ENCODE measurements around the gene HDDC3.

HDDC3 gene

GRCh38 chr15:90885432-90886290 lies 46.7 kb downstream of the HDDC3 start:
- H3K36me3 ChIP-seq (replicated peaks), result peaks cover 19% of the 10 kb centered on the region
- TF ChIP-seq, protein P1, sequence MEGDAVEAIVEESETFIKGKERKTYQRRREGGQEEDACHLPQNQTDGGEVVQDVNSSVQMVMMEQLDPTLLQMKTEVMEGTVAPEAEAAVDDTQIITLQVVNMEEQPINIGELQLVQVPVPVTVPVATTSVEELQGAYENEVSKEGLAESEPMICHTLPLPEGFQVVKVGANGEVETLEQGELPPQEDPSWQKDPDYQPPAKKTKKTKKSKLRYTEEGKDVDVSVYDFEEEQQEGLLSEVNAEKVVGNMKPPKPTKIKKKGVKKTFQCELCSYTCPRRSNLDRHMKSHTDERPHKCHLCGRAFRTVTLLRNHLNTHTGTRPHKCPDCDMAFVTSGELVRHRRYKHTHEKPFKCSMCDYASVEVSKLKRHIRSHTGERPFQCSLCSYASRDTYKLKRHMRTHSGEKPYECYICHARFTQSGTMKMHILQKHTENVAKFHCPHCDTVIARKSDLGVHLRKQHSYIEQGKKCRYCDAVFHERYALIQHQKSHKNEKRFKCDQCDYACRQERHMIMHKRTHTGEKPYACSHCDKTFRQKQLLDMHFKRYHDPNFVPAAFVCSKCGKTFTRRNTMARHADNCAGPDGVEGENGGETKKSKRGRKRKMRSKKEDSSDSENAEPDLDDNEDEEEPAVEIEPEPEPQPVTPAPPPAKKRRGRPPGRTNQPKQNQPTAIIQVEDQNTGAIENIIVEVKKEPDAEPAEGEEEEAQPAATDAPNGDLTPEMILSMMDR (IDR thresholded peaks at IDR 0.05; ENCODE audit: low read depth, low read length, missing control alignments), result peak; percentile 98
- H3K27ac ChIP-seq, result no peak overlapping the region
- no peak overlapping the region for H3K4me3 ChIP-seq (ENCODE audit: low read depth, low read length)
- in situ Hi-C loops (cut with HindIII; ENCODE audit: low pct_ligation_motif_present, low sequenced_read_pairs), result no loop called here
- no peaks in the 10 kb centered on the region for H3K27me3 ChIP-seq (replicated peaks)
- peak; percentile 43 for DNase-seq

- in situ Hi-C loops (cut with HindIII; ENCODE audit: low pct_ligation_motif_present, low sequenced_read_pairs), result no loop called here
- no peaks in the 10 kb centered on the region for H3K27me3 ChIP-seq (replicated peaks)
- H3K4me3 ChIP-seq (ENCODE audit: low read depth, low read length), result peak overlapping the region; percentile 57
- H3K27ac ChIP-seq, result peak overlapping the region; percentile 65
- peaks cover 27% of the 10 kb centered on the region for H3K36me3 ChIP-seq (replicated peaks)
- TF ChIP-seq, protein P1 (IDR thresholded peaks at IDR 0.05; ENCODE audit: low read depth, low read length, missing control alignments), result peak; percentile 1
- no peak for DNase-seq
Observed at GRCh38 chr15:90884719-90885431, 47.5 kb downstream of the HDDC3 start.

- TF ChIP-seq, protein P1 (IDR thresholded peaks at IDR 0.05; ENCODE audit: low read depth, low read length, missing control alignments), result no peak
- peak within 1 kb of the TSS; percentile 57 for H3K4me3 ChIP-seq (ENCODE audit: low read depth, low read length)
- peak within 1 kb of the TSS; percentile 65 for H3K27ac ChIP-seq
Observed at GRCh38 chr15:90883976-90884718, 48.2 kb downstream of the HDDC3 start, which contains the start of gene FES. Gene FES (plus strand): TSS chr15:90884504. CDS start chr15:90885046, 542 bp downstream.

GRCh38 chr15:90883526-90883975 lies 48.8 kb downstream of the HDDC3 start:
- H3K4me3 ChIP-seq (ENCODE audit: low read depth, low read length), result peak overlapping the region; percentile 57
- H3K27me3 ChIP-seq (replicated peaks), result no peaks in the 10 kb centered on the region
- no peak for DNase-seq
- H3K27ac ChIP-seq, result peak overlapping the region; percentile 65
- in situ Hi-C loops (cut with HindIII; ENCODE audit: low pct_ligation_motif_present, low sequenced_read_pairs), result no loop called here
- TF ChIP-seq, protein P1 (IDR thresholded peaks at IDR 0.05; ENCODE audit: low read depth, low read length, missing control alignments), result no peak
- peaks cover 40% of the 10 kb centered on the region for H3K36me3 ChIP-seq (replicated peaks)

More at GRCh38 chr15:90883976-90884718, 48.2 kb downstream of the HDDC3 start, which contains the start of gene FES:
- no peak for DNase-seq
- no peaks in the 10 kb centered on the region for H3K27me3 ChIP-seq (replicated peaks)
- H3K36me3 ChIP-seq (replicated peaks), result peaks cover 34% of the 10 kb centered on the region
- in situ Hi-C loops (cut with HindIII; ENCODE audit: low pct_ligation_motif_present, low sequenced_read_pairs), result no loop called here

DNA sequence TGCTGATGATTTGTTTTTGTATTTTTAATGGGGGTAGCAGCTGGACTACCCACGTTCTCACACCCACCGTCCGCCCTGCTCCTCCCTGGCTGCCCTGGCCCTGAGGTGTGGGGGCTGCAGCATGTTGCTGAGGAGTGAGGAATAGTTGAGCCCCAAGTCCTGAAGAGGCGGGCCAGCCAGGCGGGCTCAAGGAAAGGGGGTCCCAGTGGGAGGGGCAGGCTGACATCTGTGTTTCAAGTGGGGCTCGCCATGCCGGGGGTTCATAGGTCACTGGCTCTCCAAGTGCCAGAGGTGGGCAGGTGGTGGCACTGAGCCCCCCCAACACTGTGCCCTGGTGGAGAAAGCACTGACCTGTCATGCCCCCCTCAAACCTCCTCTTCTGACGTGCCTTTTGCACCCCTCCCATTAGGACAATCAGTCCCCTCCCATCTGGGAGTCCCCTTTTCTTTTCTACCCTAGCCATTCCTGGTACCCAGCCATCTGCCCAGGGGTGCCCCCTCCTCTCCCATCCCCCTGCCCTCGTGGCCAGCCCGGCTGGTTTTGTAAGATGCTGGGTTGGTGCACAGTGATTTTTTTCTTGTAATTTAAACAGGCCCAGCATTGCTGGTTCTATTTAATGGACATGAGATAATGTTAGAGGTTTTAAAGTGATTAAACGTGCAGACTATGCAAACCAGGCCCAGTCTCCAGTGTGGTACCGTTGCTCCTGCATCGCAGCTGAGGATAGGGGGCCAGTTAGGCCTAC lies 49.4 kb downstream of the HDDC3 start:
- H3K36me3 ChIP-seq (replicated peaks), result peaks cover 43% of the 10 kb centered on the region
- TF ChIP-seq, protein P1 (IDR thresholded peaks at IDR 0.05; ENCODE audit: low read depth, low read length, missing control alignments), result no peak
- no peak for DNase-seq
- H3K4me3 ChIP-seq (ENCODE audit: low read depth, low read length), result no peak overlapping the region
- H3K27ac ChIP-seq, result no peak overlapping the region
- H3K27me3 ChIP-seq (replicated peaks), result no peaks in the 10 kb centered on the region
- in situ Hi-C loops (cut with HindIII; ENCODE audit: low pct_ligation_motif_present, low sequenced_read_pairs), result no loop called here
